DMS53 (cell line): ENCODE measurements around the gene SP140.
"Not testable (repeated sequence)": the region's sequence is repeated elsewhere in the genome, so short reads cannot be mapped to it uniquely, and the experiment has no call there.

Source experiments
- DNase-seq: peaks from one replicate; lab custom pipeline; 2025; lab: John Stamatoyannopoulos, UW

The SP140 gene

DNA sequence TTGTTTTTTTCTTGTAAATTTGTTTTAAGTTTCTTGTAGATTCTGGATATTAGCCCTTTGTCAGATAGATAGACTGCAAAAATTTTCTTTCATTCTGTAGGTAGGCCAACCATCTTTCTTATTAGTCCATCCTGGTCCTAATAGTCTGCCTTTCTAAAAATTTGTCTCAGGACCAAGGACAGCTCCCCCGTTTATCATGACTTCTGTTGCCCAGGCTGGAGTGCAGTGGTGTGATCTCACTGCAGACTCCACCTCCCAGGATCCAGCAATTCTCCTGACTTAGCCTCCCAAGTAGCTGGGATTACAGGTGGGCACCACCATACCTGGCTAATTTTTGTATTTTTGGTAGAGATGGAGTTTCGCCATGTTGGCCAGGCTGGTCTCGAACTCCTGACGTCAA is 63.8 kb downstream of the SP140 start:
- peak; percentile 6 for DNase-seq

DNA sequence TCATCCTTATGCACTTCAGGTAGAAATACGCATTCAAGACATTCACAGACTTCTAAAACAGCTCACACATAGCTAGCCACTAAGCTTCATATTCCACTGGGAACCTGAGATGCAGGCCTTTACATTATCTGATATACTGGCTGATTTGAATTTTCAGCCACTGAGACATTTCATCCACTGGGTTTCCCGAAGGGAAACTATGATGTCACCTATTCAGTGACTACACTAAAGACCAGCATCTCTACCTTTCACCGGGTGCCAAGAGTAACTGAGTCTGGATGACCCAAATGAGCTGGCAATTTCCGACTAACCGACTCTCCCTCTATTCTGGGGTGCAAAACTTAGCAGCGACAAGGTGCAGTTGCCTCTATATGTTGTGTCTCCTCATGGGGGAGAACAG is 69.7 kb downstream of the SP140 start:
- DNase-seq: no peak

DNA sequence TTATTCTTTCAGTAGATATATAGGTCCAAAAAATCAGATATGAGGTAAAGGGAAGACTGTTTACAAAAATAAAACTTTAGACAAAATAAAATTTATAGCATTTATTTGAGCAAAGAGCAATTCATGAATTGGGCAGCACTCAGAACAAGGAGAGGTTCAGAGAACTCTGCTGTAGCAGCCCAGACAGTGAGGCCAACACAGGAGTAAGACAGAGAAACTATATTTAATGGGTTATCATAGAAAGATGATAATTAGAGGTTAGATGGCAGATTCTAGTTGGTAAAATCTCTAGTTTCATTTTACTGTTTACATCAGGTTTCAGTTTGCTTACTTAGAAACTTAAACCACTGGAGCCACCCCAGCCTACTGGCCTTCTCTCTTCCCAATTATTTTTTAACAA is 71.4 kb downstream of the SP140 start:
- DNase-seq: no peak

DNA sequence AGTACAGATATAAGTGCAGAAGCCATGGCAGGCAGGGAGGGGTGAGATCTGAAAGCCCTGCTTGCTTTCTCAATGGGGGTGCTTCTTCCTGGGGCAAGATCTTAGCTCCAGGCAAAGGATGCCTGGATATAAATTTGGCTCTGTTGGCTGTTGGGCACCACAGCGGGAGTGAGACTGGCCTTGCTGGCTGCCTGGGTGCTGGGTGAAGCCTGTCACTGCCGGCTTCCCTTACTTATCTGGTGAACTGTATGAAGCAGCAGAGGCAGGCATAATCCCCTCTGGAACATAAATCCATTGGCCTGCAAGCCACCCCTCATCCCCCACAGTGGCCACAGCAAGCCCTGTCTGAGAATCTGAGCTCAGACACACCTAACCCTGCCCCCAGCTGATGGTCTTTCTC is 74.1 kb downstream of the SP140 start:
- no peak for DNase-seq

DNA sequence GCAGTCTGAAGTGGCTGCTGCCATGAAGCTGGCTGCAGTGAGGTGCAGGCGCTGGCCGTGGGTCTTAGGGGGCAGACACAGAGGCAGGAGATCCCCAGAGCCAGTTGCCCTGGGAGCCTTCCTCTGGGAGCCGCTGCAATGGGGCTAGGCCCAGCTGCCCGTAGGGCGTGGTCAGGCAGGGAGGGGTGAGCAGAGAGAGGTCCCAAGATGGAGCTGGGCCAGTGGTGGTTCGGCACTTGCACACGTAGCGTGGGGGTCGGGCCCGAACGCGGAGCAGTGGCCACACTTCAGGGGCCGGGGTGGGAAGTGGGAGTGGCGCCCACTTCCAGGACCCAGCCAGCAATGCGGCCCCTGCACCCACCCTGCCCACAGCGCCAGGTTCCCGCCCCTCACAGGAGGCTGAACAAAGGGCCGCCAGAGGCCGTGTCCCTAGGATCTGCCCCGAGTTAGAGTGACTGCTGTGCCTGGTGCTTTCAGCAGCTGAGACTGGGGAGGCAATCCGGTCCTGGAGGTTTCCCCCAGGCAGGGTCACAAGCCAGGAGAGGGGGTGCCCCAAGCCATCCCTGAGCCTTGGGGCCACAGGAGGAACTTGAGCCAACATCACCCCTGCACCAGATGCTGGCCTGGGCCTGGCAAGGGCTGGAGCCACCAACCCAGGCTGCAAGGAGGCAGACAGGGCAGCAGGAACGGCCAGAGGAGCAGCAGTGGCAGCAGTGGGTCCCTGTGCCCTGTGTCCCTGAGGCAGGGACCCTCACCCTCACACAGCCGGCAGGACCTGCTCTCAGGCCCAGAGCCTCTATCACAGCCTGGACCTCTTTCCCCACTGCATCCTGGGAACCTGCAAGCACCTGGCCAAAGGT is 80.1 kb downstream of the SP140 start:
- DNase-seq: no peak

DNA sequence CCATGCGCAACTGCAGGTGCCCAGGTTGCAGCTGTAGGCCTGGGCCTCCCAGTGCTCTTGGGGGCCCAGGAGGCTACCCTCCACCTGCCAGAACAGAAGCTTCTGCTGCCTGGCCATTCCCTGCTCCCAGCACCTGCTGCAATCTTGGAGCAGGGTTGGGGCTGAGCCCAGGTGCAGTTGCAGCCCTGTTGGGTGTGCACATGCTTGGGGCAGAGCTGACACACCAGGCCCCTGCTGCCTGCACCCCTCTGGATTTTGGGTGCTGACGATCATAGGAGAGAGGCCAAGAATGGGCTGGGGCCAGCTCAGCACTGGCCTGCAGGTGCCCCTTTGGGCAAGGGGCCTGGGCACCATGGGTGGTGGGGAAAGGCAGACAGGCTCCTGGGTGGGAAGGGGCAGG is 80.9 kb downstream of the SP140 start:
- no peak for DNase-seq

DNA sequence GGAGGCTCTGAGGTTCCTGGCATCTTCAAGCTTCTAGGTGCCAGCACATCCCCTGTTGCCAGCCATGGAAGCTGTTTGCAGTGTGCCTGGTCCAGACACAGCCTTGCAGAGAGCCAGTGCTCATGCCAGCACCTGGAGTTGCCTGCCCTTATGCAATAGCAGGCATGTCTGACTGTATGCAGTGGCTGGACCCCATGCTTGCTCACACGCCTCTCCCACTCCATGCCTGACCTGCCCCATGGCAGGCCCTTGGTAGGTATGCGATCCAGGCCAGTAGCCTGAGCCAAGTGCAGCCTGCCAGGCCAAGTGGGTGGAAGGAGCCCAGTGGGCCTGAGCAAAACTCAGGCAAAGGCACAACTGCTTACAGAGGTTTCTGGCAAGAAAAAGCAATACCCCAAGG is 81.9 kb downstream of the SP140 start:
- no peak for DNase-seq

DNA sequence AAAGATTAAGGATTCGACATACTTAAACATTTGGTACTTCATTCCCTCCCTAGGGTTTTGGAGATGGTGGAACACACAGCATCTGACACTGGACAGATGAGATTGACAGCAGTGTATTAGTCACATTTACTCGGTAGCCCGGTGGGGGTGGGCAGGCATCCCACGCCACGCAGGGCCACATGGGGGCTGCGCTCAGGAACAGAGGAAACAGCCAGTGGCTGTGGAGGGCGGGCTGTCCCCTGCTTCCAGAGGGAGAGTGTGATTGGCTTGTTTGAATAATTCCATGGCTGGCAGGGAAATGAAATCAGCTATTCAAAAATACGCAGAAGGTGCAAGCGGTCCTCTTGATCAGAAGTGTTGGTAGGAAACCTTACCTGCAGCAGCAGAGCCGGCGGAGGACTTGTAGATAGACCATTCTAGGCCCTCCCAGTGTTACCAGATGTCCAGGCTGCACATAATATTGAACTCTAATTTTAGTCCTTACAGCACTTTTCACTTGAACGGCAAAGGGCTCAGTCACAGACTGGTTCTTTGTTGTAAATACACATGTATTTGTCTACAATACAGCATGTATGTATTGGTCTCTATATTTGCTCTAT is 83.0 kb downstream of the SP140 start:
- no peak for DNase-seq

- not testable (repeated sequence) for DNase-seq
Measured at GRCh38 chr2:230310792-230311191, 85.3 kb downstream of the SP140 start.

DNA sequence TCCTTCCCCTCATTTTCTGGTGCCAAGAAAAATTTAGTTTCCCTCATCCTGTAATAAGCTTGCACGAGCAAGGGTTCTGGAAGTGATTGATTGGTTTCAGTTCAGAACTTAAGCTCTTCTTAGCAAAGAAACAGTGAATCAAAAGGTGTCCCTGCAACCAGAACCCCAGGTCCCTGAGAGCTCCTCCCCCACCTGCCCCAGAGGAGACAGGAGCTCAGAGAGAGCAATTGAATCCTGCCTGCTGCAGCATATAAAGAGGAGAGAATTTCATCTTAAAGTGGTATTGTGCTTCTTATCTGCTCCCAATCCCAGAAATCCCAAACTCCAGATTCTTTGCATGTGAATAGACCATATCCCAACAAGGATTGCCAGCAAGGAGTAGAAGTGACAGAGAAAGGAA is 86.1 kb downstream of the SP140 start:
- DNase-seq: not testable (repeated sequence)

DNA sequence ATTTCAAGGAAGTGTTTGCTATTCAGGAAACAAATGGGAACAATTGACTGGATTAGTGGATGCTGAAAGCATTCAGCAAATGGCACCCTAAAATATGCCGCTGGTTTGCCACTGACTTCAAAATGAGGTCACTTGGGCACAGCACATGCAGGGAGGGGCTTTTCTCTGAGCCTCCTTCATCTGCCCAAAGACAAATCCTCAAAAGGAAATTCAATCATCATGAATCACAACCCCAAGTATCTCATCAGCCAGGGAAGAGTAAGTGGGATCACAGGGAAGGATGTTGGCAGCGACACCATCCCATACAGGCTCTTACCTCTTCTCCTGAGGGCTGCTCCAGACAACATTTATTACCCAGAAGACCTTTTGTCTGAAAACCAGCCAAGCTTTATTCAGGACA is 87.1 kb downstream of the SP140 start:
- no peak for DNase-seq

- no peak for DNase-seq
Measured at GRCh38 chr2:230317366-230317765, 91.8 kb downstream of the SP140 start.

- DNase-seq: no peak
Measured at GRCh38 chr2:230318190-230319121, 92.9 kb downstream of the SP140 start.

DNA sequence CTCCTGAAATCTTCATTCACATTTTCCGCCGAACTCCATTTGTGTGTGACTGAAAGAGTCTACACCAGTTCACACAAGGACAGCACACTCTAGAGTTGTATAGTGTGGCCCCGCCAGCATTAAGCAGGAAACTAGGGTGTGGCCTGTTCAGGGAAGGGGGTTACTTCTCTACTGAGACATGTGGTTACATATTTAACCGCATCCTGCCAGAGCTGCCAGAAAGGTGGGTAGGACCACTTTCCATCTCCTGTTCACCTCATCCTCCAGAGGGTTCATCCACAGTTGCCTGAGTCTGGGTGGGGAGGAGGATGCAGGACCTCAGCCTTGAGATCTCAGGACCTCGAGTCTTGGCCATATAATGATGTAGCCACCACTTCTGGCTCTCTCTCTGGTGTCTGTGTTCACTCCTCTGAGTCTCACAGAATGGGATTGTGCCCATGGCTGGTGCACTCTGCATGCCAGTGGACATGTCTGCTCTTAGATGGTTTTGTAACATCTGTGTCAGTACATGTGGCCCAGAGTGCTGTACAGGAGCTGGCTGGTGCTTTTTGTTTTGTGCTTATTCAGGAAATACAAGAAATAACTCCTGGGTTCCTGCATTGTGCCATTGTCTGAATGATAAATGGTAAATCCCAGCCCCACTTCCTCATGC is 93.8 kb downstream of the SP140 start:
- no peak for DNase-seq

DNA sequence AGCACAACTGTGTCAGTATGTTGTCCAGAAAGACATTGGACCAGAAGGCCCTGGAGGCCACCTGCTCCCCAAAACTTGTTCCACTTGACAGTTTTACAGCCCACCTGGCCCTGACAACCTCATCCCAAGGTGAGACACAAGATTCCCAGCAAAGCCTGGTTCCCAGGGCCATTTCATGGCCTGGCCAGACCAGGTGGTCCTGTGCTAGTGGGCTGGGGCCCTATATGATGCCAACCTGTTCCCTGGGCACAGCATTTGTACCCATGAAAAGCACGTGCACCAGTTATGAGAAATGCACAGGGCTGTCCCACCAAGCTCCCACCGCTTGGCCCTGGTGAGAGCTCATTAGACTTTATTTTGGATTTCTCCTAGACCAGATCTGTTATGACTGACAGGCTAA is 95.5 kb downstream of the SP140 start:
- DNase-seq: no peak

GRCh38 chr2:230322561-230323384 is 97.2 kb downstream of the SP140 start:
- no peak for DNase-seq

- peak; percentile 54 for DNase-seq
Measured at GRCh38 chr2:230323385-230324106, 98.0 kb downstream of the SP140 start.

GRCh38 chr2:230324503-230324902 is 99.0 kb downstream of the SP140 start:
- DNase-seq: no peak

DNA sequence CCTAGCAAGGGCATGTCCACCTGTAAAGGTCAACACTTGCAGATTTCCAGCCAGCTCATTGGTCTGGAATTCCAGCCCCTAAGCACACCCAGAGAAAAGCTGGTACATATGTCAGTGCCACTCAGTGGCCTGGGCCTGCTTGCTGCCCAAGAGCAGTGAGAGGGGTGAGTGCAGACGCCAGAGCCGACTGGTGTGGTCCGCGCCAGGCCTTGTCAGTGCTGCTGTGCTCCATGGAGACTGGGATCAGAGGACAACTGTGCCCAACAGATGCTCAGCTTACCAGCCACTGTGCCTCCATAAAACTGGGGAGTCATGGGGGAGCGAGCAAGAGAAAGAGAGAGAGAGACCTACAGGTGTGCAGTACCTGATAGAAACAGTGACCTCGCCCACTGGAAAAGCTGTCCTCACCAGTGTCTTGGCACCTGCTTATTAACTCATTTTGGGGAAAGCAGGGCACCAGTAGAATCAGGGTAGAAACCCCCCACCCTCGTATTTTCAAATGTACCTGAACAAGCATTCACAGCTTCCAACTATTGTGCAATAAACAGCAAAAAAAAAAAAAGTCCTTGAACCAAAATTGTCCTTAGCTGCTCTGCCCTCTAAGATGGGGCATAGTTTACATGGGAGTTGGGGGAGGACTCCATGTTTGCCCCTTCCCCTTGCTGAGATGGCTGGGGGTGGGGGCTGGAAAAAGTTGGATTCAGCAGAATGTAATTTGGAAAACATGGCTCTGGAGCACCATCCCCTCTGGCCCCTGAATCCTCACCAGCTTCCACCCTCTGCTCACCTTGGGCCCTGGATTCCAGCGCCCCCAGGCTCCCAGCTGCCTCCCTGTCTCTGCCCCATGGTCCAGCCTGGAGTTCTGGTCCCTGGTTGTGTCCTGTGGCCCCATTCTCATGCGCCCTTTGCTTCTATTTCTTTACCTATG is 100.0 kb downstream of the SP140 start:
- DNase-seq: no peak
